Activated naive CD8-positive, alpha-beta T cell treated with anti-CD3 and anti-CD28 coated beads for 36 hours (primary cell): ENCODE data around the gene SLC6A11. TPM values are rescaled to one million over a fixed set of nuclear protein-coding genes. Genes with fewer than 3 reads are reported as not detected.

Experiments used
- DNase-seq: peaks from one replicate; pipeline ENCODE4 v3.0.0; 2021
- H3K27ac Mint-ChIP-seq: one replicate; pipeline ENCODE4 v1.8.0; 2022; ENCODE audit warnings: mild to moderate bottlenecking, moderate library complexity, mixed read lengths
- H3K27me3 Mint-ChIP-seq: one replicate; pipeline ENCODE4 v1.8.0; 2022; ENCODE audit warnings: mild to moderate bottlenecking, mixed read lengths
- H3K36me3 Mint-ChIP-seq: one replicate; pipeline ENCODE4 v1.8.0; 2021; ENCODE audit warnings: mild to moderate bottlenecking, mixed read lengths
- H3K4me1 Mint-ChIP-seq: one replicate; pipeline ENCODE4 v1.8.0; 2021; ENCODE audit warnings: mixed read lengths
- H3K4me3 Mint-ChIP-seq: one replicate; pipeline ENCODE4 v1.8.0; 2022; ENCODE audit warnings: mild to moderate bottlenecking, moderate library complexity, mixed read lengths
- H3K9me3 Mint-ChIP-seq: one replicate; pipeline ENCODE4 v1.8.0; 2022; ENCODE audit warnings: mixed read lengths
- total RNA-seq, 2 experiments: library from RNA; stranded (reverse); gene quantifications; one replicate each; pipeline ENCODE4 v1.2.3, GENCODE V29; 2021

SLC6A11 gene
- total RNA-seq, 2 experiments from 2014 or later, result not detected

- H3K27ac Mint-ChIP-seq, result no peak overlapping the region
- H3K4me1 Mint-ChIP-seq, result peaks cover 6% of the 10 kb centered on the region
- no peak overlapping the region for H3K4me3 Mint-ChIP-seq
- no peak for DNase-seq
- no peaks in the 10 kb centered on the region for H3K36me3 Mint-ChIP-seq
- peaks cover 45% of the 10 kb centered on the region for H3K27me3 Mint-ChIP-seq
- no peaks in the 10 kb centered on the region for H3K9me3 Mint-ChIP-seq
These were observed 35.8 kb upstream of the SLC6A11 start for GRCh38 chr3:10780243-10780642.

- Mint-ChIP-seq H3K9me3 (no peaks in the 10 kb centered on the region), H3K4me3 (no peak overlapping the region), H3K27ac (no peak overlapping the region), H3K27me3 (peaks cover 48% of the 10 kb centered on the region), H3K4me1 (peaks cover 6% of the 10 kb centered on the region), H3K36me3 (no peaks in the 10 kb centered on the region)
- no peak for DNase-seq
These were observed 35.1 kb upstream of the SLC6A11 start for GRCh38 chr3:10780922-10781321.

- no peaks in the 10 kb centered on the region for H3K36me3 Mint-ChIP-seq
- H3K9me3 Mint-ChIP-seq, result no peaks in the 10 kb centered on the region
- no peak for DNase-seq
- H3K4me1 Mint-ChIP-seq, result peaks cover 6% of the 10 kb centered on the region
- no peak overlapping the region for H3K4me3 Mint-ChIP-seq
- H3K27ac Mint-ChIP-seq, result no peak overlapping the region
- H3K27me3 Mint-ChIP-seq, result peaks cover 49% of the 10 kb centered on the region
These were observed 34.0 kb upstream of the SLC6A11 start for GRCh38 chr3:10781981-10782380.

GRCh38 chr3:10783360-10784351 is 32.4 kb upstream of the SLC6A11 start:
- Mint-ChIP-seq H3K9me3 (no peaks in the 10 kb centered on the region), H3K27ac (no peak overlapping the region), H3K27me3 (peaks cover 65% of the 10 kb centered on the region), H3K4me3 (no peak overlapping the region), H3K36me3 (no peaks in the 10 kb centered on the region), H3K4me1 (peaks cover 6% of the 10 kb centered on the region)
- DNase-seq, result no peak

- Mint-ChIP-seq H3K27ac (no peak overlapping the region), H3K9me3 (no peaks in the 10 kb centered on the region), H3K27me3 (peaks cover 65% of the 10 kb centered on the region), H3K36me3 (no peaks in the 10 kb centered on the region), H3K4me1 (peaks cover 6% of the 10 kb centered on the region), H3K4me3 (no peak overlapping the region)
- DNase-seq, result no peak
These were observed 29.4 kb upstream of the SLC6A11 start for GRCh38 chr3:10786640-10787039.

GRCh38 chr3:10788451-10788850 is 27.6 kb upstream of the SLC6A11 start:
- Mint-ChIP-seq H3K4me3 (no peak overlapping the region), H3K27ac (no peak overlapping the region), H3K27me3 (peaks cover 59% of the 10 kb centered on the region), H3K36me3 (no peaks in the 10 kb centered on the region), H3K9me3 (no peaks in the 10 kb centered on the region), H3K4me1 (peaks cover 6% of the 10 kb centered on the region)
- no peak for DNase-seq

- Mint-ChIP-seq H3K27me3 (peaks cover 51% of the 10 kb centered on the region), H3K4me3 (no peak overlapping the region), H3K4me1 (no peaks in the 10 kb centered on the region), H3K9me3 (no peaks in the 10 kb centered on the region), H3K27ac (no peak overlapping the region), H3K36me3 (no peaks in the 10 kb centered on the region)
- no peak for DNase-seq
These were observed 25.3 kb upstream of the SLC6A11 start for GRCh38 chr3:10790713-10791112.

- Mint-ChIP-seq H3K4me1 (no peaks in the 10 kb centered on the region), H3K9me3 (no peaks in the 10 kb centered on the region), H3K4me3 (no peak overlapping the region), H3K36me3 (no peaks in the 10 kb centered on the region), H3K27ac (no peak overlapping the region), H3K27me3 (peaks cover 51% of the 10 kb centered on the region)
- no peak for DNase-seq
These were observed 23.8 kb upstream of the SLC6A11 start for GRCh38 chr3:10792208-10792607.

GRCh38 chr3:10798600-10799367 is 17.2 kb upstream of the SLC6A11 start:
- Mint-ChIP-seq H3K4me3 (no peak overlapping the region), H3K27ac (no peak overlapping the region), H3K9me3 (no peaks in the 10 kb centered on the region), H3K27me3 (peaks cover 27% of the 10 kb centered on the region), H3K4me1 (no peaks in the 10 kb centered on the region), H3K36me3 (no peaks in the 10 kb centered on the region)
- no peak for DNase-seq

- Mint-ChIP-seq H3K9me3 (no peaks in the 10 kb centered on the region), H3K27me3 (peaks cover 5% of the 10 kb centered on the region), H3K27ac (no peak overlapping the region), H3K4me1 (no peaks in the 10 kb centered on the region), H3K36me3 (no peaks in the 10 kb centered on the region), H3K4me3 (no peak overlapping the region)
- DNase-seq, result no peak
These were observed 11.8 kb upstream of the SLC6A11 start for GRCh38 chr3:10804183-10804648.

GRCh38 chr3:10806006-10806405 is 10.0 kb upstream of the SLC6A11 start:
- Mint-ChIP-seq H3K9me3 (no peaks in the 10 kb centered on the region), H3K4me3 (no peak overlapping the region), H3K36me3 (no peaks in the 10 kb centered on the region), H3K27me3 (peaks cover 7% of the 10 kb centered on the region), H3K4me1 (no peaks in the 10 kb centered on the region), H3K27ac (no peak overlapping the region)
- DNase-seq, result no peak

GRCh38 chr3:10808130-10808735 is 7.8 kb upstream of the SLC6A11 start:
- no peaks in the 10 kb centered on the region for H3K4me1 Mint-ChIP-seq
- no peaks in the 10 kb centered on the region for H3K36me3 Mint-ChIP-seq
- peaks cover 11% of the 10 kb centered on the region for H3K27me3 Mint-ChIP-seq
- H3K9me3 Mint-ChIP-seq, result no peaks in the 10 kb centered on the region
- H3K27ac Mint-ChIP-seq, result no peak overlapping the region
- DNase-seq, result no peak
- H3K4me3 Mint-ChIP-seq, result no peak overlapping the region

- H3K4me3 Mint-ChIP-seq, result no peak overlapping the region
- peaks cover 16% of the 10 kb centered on the region for H3K27me3 Mint-ChIP-seq
- no peak for DNase-seq
- H3K27ac Mint-ChIP-seq, result no peak overlapping the region
- H3K9me3 Mint-ChIP-seq, result no peaks in the 10 kb centered on the region
- no peaks in the 10 kb centered on the region for H3K4me1 Mint-ChIP-seq
- H3K36me3 Mint-ChIP-seq, result no peaks in the 10 kb centered on the region
These were observed 7.1 kb upstream of the SLC6A11 start for GRCh38 chr3:10808974-10809373.

- H3K9me3 Mint-ChIP-seq, result no peaks in the 10 kb centered on the region
- DNase-seq, result no peak
- no peak overlapping the region for H3K27ac Mint-ChIP-seq
- peaks cover 29% of the 10 kb centered on the region for H3K27me3 Mint-ChIP-seq
- no peak overlapping the region for H3K4me3 Mint-ChIP-seq
- H3K4me1 Mint-ChIP-seq, result no peaks in the 10 kb centered on the region
- H3K36me3 Mint-ChIP-seq, result no peaks in the 10 kb centered on the region
These were observed 5.7 kb upstream of the SLC6A11 start for GRCh38 chr3:10810376-10810775.

GRCh38 chr3:10813425-10813824 is 2.6 kb upstream of the SLC6A11 start:
- Mint-ChIP-seq H3K36me3 (no peaks in the 10 kb centered on the region), H3K4me3 (no peak overlapping the region), H3K27me3 (peaks cover 45% of the 10 kb centered on the region), H3K9me3 (no peaks in the 10 kb centered on the region), H3K4me1 (no peaks in the 10 kb centered on the region), H3K27ac (no peak overlapping the region)
- no peak for DNase-seq
